Middle frontal gyrus (tissue), 1 donor: ENCODE measurements around the gene DIP2B.
A peak's percentile ranks its signal among the peaks of the same experiment; 100 is the strongest.
"Not testable (repeated sequence)": the region's sequence is repeated elsewhere in the genome, so short reads cannot be mapped to it uniquely, and the experiment has no call there.

Experiments used
- DNase-seq: peaks from one replicate; pipeline ENCODE4 v3.0.0-alpha.2; 2015; ENCODE audit warnings: low spot score; ENCODE audit errors: extremely low spot score

The DIP2B gene, protein sequence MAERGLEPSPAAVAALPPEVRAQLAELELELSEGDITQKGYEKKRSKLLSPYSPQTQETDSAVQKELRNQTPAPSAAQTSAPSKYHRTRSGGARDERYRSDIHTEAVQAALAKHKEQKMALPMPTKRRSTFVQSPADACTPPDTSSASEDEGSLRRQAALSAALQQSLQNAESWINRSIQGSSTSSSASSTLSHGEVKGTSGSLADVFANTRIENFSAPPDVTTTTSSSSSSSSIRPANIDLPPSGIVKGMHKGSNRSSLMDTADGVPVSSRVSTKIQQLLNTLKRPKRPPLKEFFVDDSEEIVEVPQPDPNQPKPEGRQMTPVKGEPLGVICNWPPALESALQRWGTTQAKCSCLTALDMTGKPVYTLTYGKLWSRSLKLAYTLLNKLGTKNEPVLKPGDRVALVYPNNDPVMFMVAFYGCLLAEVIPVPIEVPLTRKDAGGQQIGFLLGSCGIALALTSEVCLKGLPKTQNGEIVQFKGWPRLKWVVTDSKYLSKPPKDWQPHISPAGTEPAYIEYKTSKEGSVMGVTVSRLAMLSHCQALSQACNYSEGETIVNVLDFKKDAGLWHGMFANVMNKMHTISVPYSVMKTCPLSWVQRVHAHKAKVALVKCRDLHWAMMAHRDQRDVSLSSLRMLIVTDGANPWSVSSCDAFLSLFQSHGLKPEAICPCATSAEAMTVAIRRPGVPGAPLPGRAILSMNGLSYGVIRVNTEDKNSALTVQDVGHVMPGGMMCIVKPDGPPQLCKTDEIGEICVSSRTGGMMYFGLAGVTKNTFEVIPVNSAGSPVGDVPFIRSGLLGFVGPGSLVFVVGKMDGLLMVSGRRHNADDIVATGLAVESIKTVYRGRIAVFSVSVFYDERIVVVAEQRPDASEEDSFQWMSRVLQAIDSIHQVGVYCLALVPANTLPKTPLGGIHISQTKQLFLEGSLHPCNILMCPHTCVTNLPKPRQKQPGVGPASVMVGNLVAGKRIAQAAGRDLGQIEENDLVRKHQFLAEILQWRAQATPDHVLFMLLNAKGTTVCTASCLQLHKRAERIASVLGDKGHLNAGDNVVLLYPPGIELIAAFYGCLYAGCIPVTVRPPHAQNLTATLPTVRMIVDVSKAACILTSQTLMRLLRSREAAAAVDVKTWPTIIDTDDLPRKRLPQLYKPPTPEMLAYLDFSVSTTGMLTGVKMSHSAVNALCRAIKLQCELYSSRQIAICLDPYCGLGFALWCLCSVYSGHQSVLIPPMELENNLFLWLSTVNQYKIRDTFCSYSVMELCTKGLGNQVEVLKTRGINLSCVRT (N-terminal part only)

DNA sequence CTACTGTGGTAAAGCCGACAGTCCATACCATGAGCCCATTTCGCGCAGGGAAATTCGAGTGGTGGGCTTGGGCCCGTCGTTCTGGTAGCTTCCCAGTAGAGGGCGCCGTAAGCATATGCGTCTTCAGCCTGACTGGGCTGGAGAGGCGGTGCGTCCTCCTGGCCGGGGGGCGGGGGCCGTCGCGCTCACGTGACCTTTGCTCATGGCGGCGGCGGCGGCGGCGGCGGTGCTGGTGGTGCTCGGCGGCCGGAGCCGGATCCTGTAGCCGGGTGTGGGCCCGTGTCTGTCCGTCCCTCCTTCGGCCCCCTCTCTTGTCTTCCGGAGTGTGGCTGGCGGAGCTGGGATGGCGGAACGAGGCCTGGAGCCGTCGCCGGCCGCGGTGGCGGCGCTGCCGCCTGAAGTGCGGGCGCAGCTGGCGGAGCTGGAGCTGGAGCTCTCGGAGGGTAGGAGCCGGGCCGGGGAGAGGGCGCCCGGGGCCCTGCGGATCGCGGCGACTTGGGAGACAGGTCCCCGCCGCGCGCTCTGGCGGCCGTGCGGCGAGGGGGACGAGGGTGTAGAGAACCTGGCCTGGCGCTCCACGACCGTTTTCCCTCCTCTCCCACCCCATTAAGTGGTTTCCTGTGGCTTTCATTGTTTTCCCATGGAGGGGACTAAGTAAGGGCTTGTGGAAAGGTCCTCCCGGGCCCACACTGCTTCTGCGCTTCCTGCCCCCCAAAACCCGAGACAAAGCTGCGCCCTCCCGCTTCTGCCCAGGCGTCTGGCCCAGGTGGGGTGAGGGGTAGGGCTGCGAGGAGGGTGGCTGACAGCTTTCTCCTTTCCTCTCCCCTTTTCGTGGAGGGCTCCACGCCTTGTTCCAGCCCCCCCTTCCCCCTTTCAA lies at the start of gene DIP2B:
Gene DIP2B, plus strand, starts transcription at position 188 of the 877 bp plus-strand sequence. Its CDS starts 156 bp downstream, at position 344.
- peak; percentile 84 for DNase-seq

DNA sequence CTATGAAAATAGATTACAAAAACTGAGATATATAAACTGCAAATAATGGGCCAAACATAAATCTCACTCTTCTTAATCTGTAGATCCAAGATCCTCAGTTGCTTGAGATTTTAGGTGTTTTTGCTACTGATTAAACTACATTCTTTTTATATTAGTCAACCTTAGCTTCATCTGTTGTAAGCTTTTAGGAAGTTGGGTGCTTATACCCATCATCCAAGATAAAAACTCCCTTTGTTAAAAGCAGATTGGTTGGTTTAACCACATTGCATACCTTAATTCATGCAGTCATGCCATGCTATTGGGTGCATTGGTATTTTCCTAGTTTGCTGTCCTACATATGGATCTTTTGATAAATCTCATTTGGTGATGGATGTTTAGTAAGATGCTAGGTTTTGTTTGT lies 46.2 kb upstream of the DIP2B start:
- no peak for DNase-seq

DNA sequence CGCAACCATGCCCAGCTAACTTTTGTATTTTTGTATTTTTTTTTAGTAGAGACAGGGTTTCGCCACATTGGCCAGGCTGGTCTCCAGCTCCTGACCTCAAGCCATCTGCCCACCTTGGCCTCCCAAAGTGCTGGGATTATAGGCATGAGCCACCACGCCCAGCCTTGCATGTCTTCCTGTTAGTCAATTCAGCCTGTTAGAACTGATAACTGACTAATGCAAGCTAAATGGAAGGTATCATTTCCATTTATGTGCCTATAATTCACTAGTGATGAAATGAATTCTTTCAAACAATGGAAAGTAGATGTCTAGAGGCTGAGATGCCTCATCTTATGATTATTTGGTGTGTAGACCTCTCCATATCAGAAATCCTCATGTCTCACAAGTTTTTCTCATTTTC lies 37.3 kb upstream of the DIP2B start:
- no peak for DNase-seq

DNA sequence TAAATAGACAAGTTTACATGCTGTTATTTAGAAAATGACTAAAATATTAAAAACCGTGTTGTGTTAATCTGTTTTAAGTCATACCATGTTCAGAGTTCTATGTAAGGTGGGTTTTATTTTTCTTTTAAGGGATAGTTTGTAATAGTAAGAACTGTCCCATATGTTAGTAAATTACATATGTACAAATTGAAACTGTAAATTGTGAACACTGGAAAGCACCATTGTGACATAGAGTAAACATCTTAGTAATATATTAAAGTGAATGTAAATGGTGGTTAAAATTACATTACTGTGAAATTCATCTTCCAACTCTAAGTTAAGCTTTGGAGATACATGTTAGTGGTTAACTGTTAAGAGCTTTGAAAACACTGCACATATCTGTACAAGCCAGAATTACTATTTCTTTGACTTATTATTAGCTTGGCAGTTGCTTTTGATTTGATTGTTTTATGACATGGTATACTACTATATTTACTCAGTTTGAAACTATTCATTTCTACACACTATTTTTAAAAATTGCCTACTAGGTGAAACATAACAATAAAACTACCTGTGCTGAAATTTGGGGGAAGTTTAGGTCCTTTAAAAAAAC lies 27.4 kb upstream of the DIP2B start:
- DNase-seq, result no peak

DNA sequence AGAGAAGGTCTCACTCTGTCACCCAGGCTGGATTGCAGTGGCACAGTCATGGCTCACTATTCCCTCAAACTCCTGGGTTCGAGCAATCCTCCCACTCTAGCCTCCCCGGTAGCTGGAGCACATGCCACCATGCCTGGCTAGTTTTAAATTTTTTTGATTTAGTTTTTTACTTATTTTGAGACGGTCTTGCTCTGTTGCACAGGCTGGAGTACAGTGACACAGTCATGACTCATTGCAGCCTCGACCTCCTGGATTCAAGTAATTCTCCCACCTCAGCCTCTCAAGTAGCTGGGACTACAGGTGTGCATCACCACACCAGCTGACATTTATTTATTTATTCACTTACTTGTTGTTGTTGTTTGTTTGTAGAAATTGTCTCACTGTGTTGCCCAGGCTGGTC lies 22.2 kb upstream of the DIP2B start:
- no peak for DNase-seq

DNA sequence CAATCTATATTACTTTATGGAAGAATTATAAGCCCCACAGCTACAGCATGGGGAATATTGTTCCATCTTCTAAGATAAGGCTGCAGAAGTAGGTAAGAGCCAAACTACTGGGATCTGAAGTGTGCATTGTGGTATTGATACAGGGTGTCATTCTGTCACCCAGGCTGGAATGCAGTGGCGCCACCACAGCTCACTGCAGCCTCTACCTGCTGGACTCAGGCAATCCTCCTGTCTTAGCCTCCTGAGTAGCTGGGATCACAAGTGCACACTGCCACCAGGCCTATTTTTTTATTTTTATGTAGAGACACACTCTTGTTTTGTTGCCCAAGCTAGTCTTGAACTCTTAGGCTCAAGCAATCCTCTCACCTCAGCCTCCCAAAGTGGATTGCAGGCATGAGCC lies 21.3 kb upstream of the DIP2B start:
- DNase-seq, result no peak

DNA sequence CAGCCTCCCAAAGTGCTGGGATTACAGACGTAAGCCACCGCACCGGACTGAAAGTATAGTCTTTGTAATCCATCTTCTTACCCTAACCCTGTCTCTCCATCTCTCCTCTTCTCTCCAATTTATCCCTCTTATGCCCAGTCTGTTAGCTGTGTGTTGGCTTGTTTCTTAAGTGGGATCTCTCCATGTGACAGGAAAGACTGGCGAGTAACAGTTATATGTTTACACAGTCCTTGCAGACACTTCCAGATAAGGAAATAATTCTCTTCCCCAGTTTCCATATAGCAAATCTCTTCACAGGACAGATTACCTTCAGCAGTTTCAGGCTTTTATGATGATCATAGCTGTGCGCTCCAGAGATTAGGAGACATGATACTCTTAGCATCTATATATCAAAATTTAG lies 16.0 kb upstream of the DIP2B start:
- DNase-seq, result no peak

DNA sequence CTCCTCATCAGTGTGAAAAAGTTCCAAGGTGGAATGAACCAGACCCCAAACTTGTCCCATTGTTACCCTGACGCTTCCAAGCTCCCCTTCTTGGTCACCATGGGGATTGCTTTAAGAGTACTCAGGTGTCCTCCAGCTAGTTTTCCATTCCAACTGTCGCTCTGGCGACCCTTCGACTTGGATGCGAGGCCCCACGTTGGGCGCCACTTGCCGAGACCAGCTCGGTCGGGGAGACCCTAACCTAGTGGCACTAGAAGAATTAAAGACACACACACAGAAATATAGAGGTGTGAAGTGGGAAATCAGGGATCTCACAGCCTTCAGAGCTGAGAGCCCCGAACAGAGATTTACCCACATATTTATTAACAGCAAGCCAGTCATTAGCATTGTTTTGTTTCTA lies 6.7 kb upstream of the DIP2B start:
- not testable (repeated sequence) for DNase-seq

DNA sequence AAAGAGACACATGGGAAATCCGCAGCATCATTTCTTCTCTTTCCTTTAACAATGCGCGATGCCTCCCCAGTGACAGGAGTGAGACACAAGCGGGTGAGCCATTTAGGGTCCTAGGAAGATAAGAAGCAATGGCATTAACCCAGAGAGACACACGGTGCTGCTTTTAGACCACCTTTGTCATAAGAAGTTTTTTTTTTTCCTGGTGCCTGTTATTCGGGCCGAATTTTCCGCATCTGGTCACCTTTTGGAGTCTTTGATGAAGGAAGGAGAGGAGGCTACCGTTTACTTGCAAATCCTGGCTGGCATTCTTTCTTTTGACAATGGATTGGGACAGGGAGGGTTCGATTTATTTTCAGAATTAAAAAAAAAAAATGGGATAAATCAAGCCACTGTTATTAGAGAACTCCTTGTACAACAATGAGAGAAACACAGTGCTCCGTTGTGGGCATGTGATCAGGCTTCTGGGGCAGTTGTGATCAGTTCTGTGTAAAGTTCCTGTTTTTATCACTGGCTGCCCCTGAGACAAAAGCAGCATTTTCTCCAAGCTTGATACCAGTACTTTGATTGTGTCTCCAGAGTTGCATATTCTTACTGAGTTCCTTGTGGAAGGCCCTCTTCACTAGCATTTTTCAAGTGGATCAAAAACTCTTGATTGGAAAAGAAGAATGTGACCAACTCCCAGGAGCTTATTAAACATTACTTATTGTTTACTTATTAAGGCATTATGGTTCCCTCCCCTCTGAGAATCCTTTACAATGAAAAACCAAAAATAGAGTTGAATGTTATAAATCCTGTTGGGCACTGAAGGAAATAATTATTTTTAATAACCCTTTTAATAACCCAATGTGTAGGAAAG lies 1.1 kb downstream of the DIP2B start:
- peak; percentile 74 for DNase-seq

DNA sequence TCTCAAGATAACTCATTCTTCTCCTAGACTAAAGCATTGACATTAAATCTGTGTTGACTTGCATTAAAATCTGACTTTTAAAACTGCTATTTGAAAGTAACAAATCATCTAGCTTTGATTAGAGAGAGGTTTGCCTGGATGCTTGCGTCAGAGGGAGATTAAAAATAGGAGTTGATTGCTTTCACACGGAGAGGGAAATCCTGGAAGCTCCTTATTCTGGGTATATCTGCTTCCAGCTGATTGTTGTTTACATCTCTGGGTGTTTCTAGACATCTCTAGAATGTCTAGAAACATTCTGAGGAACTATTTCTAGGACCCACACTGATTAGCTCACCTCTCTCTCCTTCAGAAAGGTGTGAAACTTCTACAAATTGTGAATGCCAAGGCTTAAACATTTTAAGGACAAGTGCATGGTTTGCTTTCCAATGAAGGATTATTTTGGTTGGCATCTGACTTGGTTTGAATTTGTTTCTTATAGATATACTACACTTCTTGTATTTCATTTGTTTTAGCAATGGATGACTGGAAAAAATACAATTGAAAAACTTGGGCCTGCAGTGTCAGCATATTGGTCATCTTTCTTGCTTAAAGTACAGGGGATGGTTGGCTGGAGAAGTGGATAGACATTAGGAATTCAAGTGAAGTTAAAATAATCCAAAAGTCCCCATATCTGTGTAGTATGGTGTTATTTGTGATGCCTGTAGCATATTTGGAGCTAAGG lies 2.1 kb downstream of the DIP2B start:
- DNase-seq, result no peak

DNA sequence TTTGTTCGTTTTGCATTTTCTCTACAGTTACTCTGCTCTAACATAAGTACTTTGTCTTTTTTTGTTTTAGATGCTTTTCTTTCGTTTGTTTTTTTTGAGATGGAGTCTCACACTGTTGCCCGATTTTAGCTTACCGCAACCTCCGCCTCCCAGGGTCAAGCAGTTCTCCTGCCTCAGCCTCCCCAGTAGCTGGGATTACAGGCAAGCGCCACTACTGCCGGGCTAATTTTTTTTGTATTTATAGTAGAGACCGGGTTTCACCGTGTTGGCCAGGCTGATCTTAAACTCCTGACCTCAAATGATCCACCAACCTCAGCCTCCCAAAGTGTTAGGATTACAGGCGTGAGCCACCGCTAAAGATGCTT lies 2.7 kb downstream of the DIP2B start:
- no peak for DNase-seq

DNA sequence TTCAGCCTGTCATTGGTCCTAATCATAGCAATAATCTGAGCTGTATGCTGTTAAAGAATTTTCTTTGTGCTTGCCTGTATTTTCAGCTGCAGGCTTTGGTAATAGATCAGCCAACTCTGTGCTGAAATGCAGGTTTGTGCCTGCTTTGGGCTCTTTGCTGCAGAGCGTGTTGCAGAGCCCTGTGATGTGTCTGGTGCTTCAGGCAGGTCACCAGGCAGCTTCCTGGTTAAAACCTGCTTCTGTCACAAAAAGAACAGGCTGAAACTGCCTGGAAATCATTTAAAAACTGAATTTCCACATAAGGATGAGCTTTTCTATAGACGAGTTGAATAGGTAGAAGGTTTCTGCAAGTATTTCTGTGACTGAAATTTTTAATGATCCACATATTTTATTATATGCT lies 3.1 kb downstream of the DIP2B start:
- DNase-seq, result no peak

DNA sequence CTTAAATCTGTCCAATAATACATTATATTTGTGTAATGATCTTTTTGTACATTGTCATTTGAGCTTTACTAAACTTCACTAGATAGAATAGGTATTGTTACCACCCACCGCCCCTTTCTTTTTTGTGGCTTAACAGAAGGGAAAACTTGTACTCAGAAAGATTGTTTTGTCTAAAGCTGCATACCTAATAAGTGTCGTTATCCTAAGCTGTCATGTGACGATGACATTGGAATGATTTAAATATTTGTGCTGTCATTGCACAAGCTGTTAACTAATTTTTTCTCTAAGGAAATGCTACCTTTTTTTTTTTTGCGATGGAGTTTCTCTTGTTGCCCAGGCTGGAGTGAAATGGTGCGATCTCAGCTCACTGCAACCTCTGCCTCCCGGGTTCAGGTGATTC lies 3.6 kb downstream of the DIP2B start:
- no peak for DNase-seq

DNA sequence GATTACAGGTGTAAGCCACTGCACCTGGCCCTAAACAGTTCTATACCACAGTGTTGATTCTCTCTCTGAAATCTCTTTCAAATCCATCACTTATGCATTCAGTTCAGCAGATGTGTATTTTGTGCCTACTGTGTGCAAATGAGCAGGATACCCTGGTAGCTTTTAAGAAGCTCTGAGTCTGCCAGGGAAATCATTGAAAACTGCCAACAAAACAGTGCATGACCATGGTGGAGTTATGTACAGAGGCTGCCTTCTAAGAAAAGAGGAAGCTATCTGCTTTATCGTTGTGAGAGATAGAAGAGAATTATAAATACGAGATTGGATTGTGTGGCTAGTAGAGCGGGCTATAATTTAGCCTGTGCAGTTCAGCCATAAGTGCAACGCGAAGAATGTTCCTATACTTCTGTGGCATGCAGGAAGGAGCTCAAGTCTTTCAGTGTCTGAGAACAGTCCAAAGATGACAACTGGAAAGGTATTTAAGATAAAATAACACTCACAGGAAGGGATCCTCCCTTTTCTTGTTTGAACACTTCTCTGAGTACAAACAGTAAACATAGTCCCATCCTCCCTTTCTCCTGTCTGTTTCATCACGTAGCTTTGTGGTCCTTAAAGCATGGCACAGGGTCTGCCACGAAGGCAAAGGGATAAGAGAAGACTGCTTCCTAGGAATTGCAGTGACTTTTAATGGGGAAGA lies 4.3 kb downstream of the DIP2B start:
- DNase-seq, result no peak

DNA sequence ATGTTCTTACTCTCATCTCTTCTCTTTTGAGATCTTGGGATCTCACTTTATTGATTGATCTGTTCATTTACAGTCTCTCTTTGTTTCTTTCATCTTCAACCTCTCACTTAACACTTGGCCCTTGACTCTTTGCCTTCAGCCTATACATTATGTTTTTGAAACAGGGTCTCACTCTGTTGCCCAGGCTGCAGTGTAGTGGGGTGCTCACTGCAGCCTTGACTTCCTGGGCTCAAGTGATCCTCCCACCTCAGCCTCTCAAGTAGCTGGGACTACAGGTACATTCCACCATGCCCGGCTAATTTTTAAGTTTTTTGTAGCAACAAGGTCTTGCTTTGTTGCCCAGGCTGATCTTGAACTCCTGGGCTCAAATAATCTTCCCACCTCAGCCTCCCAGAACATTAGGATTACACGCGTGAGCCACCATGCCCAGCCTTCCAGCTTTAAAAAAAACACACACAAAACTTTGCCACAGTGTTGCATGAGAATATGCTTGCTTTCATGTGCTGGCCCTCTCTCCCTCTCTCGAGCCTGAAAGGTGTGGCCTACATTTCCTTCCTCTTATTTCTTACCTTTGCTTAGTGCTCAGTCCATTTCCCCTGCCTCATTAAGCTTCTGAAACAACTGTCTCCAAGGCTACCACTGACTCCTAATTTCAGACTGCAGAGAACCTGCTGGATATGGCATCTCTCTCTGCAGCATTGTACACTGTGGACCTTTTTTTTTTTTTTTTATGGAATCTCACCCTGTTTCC lies 9.9 kb downstream of the DIP2B start:
- DNase-seq, result no peak

DNA sequence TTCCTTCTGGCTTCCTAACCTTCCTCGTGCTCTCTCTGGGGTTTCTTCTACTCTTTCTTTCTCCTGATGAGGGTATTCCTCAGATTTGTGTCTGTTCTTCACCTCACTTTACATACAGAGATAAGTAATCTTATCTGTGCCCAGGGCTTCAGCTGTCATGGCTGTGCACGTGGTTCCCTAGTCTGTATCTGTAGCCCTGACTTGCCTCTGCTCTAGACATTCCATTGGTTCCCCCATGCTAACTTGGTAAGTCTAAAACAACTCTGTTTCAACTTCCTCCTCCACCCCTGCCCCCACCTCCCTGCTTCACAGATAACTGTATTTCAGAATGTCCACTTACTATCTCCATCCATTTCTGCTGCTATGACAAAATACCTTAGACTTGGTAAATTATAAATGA lies 10.8 kb downstream of the DIP2B start:
- DNase-seq, result no peak

DNA sequence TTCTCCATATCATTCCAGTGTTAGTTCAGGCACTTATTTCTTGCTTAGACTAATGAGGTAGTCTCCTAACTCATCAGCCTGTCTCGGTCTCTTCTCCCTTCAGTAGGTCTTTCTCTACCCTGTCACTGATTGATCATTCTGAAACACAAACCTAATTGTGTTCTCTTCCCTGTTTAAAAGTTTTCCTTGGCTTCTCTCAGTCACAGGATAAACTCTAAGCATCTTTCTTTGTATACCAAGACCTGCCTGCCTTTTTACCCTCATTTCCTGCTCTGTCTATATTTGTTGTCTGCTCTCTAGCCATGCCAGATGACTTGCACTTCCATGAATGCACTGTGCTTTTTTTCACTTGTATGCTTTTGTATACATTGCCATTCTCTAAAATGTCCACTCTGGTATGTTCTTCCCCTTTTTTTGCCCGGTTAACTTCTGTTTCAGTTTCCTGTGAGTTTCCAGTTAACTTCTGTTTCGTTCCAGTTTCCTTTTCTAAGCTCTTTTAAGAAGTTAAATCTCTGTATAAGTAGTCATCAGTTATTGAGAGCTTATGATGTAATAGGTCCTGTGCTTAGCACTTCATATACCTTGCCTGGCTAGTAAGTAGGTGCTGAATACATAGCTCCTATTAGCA lies 12.8 kb downstream of the DIP2B start:
- DNase-seq, result no peak
